Measurements from ENCODE around the gene CLTCL1.
"Not testable (repeated sequence)": the region's sequence is repeated elsewhere in the genome, so short reads cannot be mapped to it uniquely, and the experiment has no call there.

Gene CLTCL1

GRCh38 chr22:19207401-19207808 is 84.1 kb downstream of the CLTCL1 start:
- no peak for DNase-seq (ENCODE audit: low read depth, low spot score)
- H3K9ac ChIP-seq (ENCODE audit: insufficient read length, low read depth) = no peak overlapping the region
- no peak overlapping the region for H3K4me3 ChIP-seq (ENCODE audit: insufficient read length, low read depth)
- TF ChIP-seq ZNF274 (IDR thresholded peaks at IDR 0.05; ENCODE audit: low read depth, low read length) (no peak), YY1 (IDR thresholded peaks at IDR 0.05; ENCODE audit: insufficient read depth, insufficient read length) (no peak), SUZ12 (IDR thresholded peaks at IDR 0.05; ENCODE audit: extremely low read depth, insufficient read depth, insufficient read length) (no peak)
- H3K36me3 ChIP-seq (ENCODE audit: insufficient read depth, insufficient read length, low read length) = peaks cover 29% of the 10 kb centered on the region
- no peaks in the 10 kb centered on the region for H3K27me3 ChIP-seq (ENCODE audit: insufficient read depth, insufficient read length)
- H3K9me3 ChIP-seq (ENCODE audit: insufficient read depth, low read length) = no peaks in the 10 kb centered on the region
- no peaks in the 10 kb centered on the region for H3K4me1 ChIP-seq (ENCODE audit: insufficient read depth, insufficient read length)

GRCh38 chr22:19206287-19206686 is 85.2 kb downstream of the CLTCL1 start:
- TF ChIP-seq SUZ12 (IDR thresholded peaks at IDR 0.05; ENCODE audit: extremely low read depth, insufficient read depth, insufficient read length) = no peak
- no peak for TF ChIP-seq ZNF274 (IDR thresholded peaks at IDR 0.05; ENCODE audit: low read depth, low read length)
- no peak for TF ChIP-seq YY1 (IDR thresholded peaks at IDR 0.05; ENCODE audit: insufficient read depth, insufficient read length)
- no peak for DNase-seq (ENCODE audit: low read depth, low spot score)
- Histone ChIP-seq H3K27me3 (ENCODE audit: insufficient read depth, insufficient read length) (no peaks in the 10 kb centered on the region), H3K4me1 (ENCODE audit: insufficient read depth, insufficient read length) (no peaks in the 10 kb centered on the region), H3K4me3 (ENCODE audit: insufficient read length, low read depth) (no peak overlapping the region), H3K9ac (ENCODE audit: insufficient read length, low read depth) (no peak overlapping the region), H3K36me3 (ENCODE audit: insufficient read depth, insufficient read length, low read length) (peaks cover 29% of the 10 kb centered on the region), H3K9me3 (ENCODE audit: insufficient read depth, low read length) (no peaks in the 10 kb centered on the region)

- Histone ChIP-seq H3K9me3 (ENCODE audit: insufficient read depth, low read length) (no peaks in the 10 kb centered on the region), H3K27me3 (ENCODE audit: insufficient read depth, insufficient read length) (no peaks in the 10 kb centered on the region), H3K4me3 (ENCODE audit: insufficient read length, low read depth) (no peak overlapping the region), H3K9ac (ENCODE audit: insufficient read length, low read depth) (no peak overlapping the region), H3K36me3 (ENCODE audit: insufficient read depth, insufficient read length, low read length) (peaks cover 27% of the 10 kb centered on the region), H3K4me1 (ENCODE audit: insufficient read depth, insufficient read length) (no peaks in the 10 kb centered on the region)
- TF ChIP-seq ZNF274 (IDR thresholded peaks at IDR 0.05; ENCODE audit: low read depth, low read length) (no peak), SUZ12 (IDR thresholded peaks at IDR 0.05; ENCODE audit: extremely low read depth, insufficient read depth, insufficient read length) (no peak), YY1 (IDR thresholded peaks at IDR 0.05; ENCODE audit: insufficient read depth, insufficient read length) (no peak)
- no peak for DNase-seq (ENCODE audit: low read depth, low spot score)
Observed at GRCh38 chr22:19204640-19205039, 86.9 kb downstream of the CLTCL1 start.

GRCh38 chr22:19203834-19204233 is 87.7 kb downstream of the CLTCL1 start:
- no peaks in the 10 kb centered on the region for H3K27me3 ChIP-seq (ENCODE audit: insufficient read depth, insufficient read length)
- H3K9ac ChIP-seq (ENCODE audit: insufficient read length, low read depth) = no peak overlapping the region
- no peak for DNase-seq (ENCODE audit: low read depth, low spot score)
- no peaks in the 10 kb centered on the region for H3K4me1 ChIP-seq (ENCODE audit: insufficient read depth, insufficient read length)
- H3K36me3 ChIP-seq (ENCODE audit: insufficient read depth, insufficient read length, low read length) = peaks cover 22% of the 10 kb centered on the region
- TF ChIP-seq ZNF274 (IDR thresholded peaks at IDR 0.05; ENCODE audit: low read depth, low read length) = no peak
- TF ChIP-seq SUZ12 (IDR thresholded peaks at IDR 0.05; ENCODE audit: extremely low read depth, insufficient read depth, insufficient read length) = no peak
- no peak for TF ChIP-seq YY1 (IDR thresholded peaks at IDR 0.05; ENCODE audit: insufficient read depth, insufficient read length)
- H3K9me3 ChIP-seq (ENCODE audit: insufficient read depth, low read length) = no peaks in the 10 kb centered on the region
- no peak overlapping the region for H3K4me3 ChIP-seq (ENCODE audit: insufficient read length, low read depth)

- H3K4me1 ChIP-seq (ENCODE audit: insufficient read depth, insufficient read length); H3K9ac ChIP-seq (ENCODE audit: insufficient read length, low read depth); H3K27me3 ChIP-seq (ENCODE audit: insufficient read depth, insufficient read length); H3K4me3 ChIP-seq (ENCODE audit: insufficient read length, low read depth); DNase-seq (ENCODE audit: low read depth, low spot score); H3K9me3 ChIP-seq (ENCODE audit: insufficient read depth, low read length): not testable (repeated sequence)
- H3K36me3 ChIP-seq (ENCODE audit: insufficient read depth, insufficient read length, low read length) = peaks cover 13% of the 10 kb centered on the region
Observed at GRCh38 chr22:19202799-19203186, 88.7 kb downstream of the CLTCL1 start.

- peaks cover 8% of the 10 kb centered on the region for H3K36me3 ChIP-seq (ENCODE audit: insufficient read depth, insufficient read length, low read length)
- TF ChIP-seq SUZ12 (IDR thresholded peaks at IDR 0.05; ENCODE audit: extremely low read depth, insufficient read depth, insufficient read length) (no peak), ZNF274 (IDR thresholded peaks at IDR 0.05; ENCODE audit: low read depth, low read length) (no peak), YY1 (IDR thresholded peaks at IDR 0.05; ENCODE audit: insufficient read depth, insufficient read length) (no peak)
- H3K9me3 ChIP-seq (ENCODE audit: insufficient read depth, low read length) = no peaks in the 10 kb centered on the region
- H3K4me3 ChIP-seq (ENCODE audit: insufficient read length, low read depth) = no peak overlapping the region
- DNase-seq (ENCODE audit: low read depth, low spot score) = no peak
- no peaks in the 10 kb centered on the region for H3K27me3 ChIP-seq (ENCODE audit: insufficient read depth, insufficient read length)
- H3K9ac ChIP-seq (ENCODE audit: insufficient read length, low read depth) = no peak overlapping the region
- H3K4me1 ChIP-seq (ENCODE audit: insufficient read depth, insufficient read length) = no peaks in the 10 kb centered on the region
Observed at GRCh38 chr22:19201869-19202798, 89.4 kb downstream of the CLTCL1 start.

GRCh38 chr22:19201130-19201868 is 90.2 kb downstream of the CLTCL1 start:
- Histone ChIP-seq H3K4me1 (ENCODE audit: insufficient read depth, insufficient read length) (no peaks in the 10 kb centered on the region), H3K9ac (ENCODE audit: insufficient read length, low read depth) (no peak overlapping the region), H3K4me3 (ENCODE audit: insufficient read length, low read depth) (no peak overlapping the region), H3K36me3 (ENCODE audit: insufficient read depth, insufficient read length, low read length) (peaks cover 12% of the 10 kb centered on the region), H3K27me3 (ENCODE audit: insufficient read depth, insufficient read length) (no peaks in the 10 kb centered on the region), H3K9me3 (ENCODE audit: insufficient read depth, low read length) (no peaks in the 10 kb centered on the region)
- TF ChIP-seq ZNF274 (IDR thresholded peaks at IDR 0.05; ENCODE audit: low read depth, low read length) (no peak), YY1 (IDR thresholded peaks at IDR 0.05; ENCODE audit: insufficient read depth, insufficient read length) (no peak), SUZ12 (IDR thresholded peaks at IDR 0.05; ENCODE audit: extremely low read depth, insufficient read depth, insufficient read length) (no peak)
- no peak for DNase-seq (ENCODE audit: low read depth, low spot score)
